ENCODE data around the gene BDNF. TPM values are rescaled to one million over a fixed set of nuclear protein-coding genes. Genes with fewer than 3 reads are reported as not detected.
A peak's percentile ranks its signal among the peaks of the same experiment; 100 is the strongest.
"Not testable (repeated sequence)": the region's sequence is repeated elsewhere in the genome, so short reads cannot be mapped to it uniquely, and the experiment has no call there.

Gene BDNF
- total RNA-seq (2014; rRNA removed), result 2.8 and 3.1 TPM in 2 replicates
- 2.0 TPM for polyA plus RNA-seq (2012)

DNA sequence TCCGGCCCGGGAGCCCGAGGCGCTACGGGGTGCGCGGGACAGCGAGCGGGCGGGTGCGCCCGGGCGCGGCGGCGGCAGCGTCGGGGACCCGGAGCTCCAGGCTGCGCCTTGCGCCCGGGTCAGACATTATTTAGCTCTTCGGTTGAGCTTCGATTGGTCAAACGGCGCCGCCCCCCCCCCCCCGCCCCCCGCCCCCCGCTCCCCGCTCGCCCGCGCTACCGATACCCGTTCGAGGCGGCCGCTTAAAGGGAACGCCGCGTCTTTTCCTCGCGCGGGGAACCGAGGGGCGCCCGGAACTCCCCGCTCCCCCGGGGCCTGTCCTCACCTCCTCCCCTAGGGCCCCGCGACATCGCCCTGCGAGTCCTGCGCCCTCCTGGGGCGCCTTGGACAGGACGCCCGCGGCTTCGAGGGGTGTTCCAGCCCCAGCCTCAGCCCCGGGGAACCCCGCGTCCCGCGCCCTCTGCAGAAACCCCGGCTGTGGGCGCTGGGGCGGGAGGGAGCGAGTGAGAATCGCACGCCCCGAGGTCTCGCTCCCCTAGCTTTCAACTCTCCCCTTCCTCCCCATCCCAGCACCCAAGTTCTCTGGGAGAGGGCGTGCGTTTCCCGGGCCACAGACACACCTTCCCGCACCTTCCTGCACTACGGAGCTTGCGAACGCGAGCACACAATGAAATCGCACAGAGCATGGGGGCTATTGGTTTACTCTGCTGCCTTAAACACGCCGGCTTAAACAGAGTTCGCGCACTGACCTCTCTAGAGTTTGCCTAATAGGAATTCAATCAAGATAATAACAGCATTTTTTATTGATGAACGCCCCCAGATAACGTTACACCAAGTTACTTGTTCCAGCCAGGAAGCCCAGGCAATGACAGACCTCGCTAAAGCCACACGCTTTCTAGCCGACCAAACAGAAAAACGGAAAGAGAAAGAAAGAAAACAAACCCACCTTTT is at the start of gene BDNF:
TSS of gene BDNF (minus strand) at position 105 of the 951 bp plus-strand sequence. CDS start 41,891 bp downstream, outside the sequence.
- DNase-seq (ENCODE audit: low read depth), result no peak

DNA sequence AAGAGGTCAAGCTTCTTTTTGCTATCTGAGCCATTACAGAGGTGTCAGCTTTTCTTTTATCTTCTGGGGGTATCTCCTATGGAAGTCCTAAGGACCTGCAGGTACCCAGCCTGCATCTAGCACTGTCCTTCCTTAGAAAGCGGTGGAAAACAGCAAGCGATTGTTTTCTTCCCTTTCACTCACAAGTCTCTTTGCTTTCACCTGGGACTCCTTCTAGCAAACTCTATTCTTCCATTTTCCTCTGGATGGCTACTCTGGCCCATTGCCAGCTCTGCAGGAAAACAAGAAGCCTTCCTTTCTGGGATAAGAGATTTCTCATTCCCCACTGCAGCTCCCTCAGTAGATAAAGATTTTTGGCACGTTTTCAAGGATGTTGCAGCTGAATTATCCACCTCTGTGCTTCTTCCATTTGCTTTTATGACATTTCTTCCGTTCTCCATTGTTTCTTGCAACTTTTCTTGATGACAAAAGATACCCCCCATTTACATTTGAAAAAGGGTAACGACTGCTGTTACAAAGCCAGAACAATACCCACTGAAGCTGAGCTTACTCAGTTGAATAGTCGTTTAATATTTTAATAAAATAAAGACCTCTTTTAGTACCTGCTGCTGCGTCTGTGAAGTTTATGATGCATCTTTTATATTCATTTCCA is 40.2 kb upstream of the BDNF start:
- DNase-seq (ENCODE audit: low read depth), result no peak

DNA sequence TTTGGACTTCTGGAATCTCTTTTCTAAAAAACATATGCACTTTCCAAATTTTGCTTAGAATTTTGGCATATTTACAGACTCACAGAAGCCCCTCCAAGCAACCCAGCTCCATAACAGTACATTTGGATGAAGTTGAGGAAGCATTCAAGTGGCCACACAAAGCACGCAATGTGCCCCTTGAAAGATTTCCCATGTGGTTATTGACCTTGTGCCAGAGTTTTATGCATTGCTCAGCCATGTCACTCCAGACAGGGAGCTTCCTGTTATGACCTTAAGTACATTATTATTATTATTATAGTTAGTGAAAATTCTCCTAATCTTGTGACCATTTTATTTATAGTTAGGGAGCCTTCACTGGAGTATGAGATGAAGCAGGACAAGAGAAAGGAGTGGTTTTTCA is 35.0 kb upstream of the BDNF start:
- no peak for DNase-seq (ENCODE audit: low read depth)

DNA sequence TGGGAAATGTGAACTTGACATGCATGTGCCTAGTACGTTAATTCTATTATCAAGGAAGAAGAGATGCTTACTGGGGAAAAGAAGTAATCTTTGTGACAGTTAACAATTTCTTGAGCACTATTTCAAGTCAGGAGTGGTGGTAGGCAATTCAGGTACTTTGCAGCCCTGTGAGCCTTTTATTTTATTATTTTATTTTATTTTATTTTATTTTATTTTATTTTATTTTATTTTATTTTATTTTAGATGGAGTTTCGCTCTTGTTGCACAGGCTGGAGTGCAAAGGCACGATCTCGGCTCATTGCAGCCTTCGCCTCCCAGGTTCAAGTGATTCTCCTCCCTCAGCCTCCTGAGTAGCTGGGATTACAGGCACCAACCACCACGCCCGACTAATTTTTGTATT is 31.5 kb upstream of the BDNF start:
- not testable (repeated sequence) for DNase-seq (ENCODE audit: low read depth)

DNA sequence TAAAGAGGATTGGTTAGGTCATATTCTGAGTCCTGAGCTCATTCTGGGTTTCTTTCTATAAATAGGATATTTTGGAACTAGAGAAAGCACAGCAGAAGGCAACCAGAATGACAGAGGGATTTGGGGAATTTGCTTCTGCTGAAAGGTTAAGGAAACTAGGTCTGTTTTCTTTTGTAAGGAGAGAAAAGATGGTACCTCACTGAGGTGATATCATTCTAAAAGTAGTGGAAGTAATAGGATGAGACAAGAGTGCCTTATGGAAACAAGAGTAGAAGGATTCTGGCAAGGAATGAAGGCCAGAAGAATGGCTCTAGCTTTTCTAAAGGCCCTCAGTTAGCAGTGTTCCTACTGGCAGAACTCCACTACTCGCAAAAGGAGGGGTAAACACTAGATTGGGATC is 26.7 kb upstream of the BDNF start:
- DNase-seq (ENCODE audit: low read depth), result no peak

DNA sequence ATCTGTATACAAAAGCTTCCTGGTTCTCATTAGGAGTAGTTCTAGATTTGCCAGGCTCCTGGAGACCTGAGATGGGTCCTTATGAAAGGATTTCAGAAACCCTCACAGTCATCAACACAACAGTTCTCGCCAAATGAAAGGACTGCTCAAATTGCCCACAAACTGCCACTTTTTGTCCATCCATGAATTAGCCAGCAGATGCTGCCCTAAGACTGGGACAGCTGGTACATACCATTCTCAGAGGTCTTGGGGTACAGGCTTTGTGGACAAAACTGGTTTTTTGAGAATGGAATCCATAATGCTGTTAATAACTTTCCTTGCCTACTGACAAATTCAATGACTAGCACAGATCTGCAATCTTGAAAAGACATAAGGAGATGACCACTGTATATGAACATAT is 23.4 kb upstream of the BDNF start:
- no peak for DNase-seq (ENCODE audit: low read depth)

DNA sequence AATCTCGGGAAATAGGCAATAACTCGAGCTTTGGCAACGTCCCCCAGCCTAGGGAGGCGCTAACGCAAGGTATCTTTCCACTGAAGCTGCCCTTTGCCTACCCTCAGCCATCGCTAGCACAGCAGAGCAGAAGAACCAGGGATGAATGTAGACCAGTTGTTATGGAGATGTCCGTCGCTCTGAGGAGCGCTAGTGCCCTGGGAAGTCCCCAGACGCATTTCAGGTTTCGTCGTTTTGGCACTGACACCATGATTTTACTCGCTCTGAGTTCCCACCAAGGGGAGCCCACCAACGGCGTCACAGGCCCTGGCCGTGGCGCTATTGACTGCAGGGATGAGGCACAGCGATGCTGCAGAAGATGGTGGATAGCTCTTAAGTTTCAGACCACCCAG is 22.7 kb upstream of the BDNF start:
- DNase-seq (ENCODE audit: low read depth), result no peak

DNA sequence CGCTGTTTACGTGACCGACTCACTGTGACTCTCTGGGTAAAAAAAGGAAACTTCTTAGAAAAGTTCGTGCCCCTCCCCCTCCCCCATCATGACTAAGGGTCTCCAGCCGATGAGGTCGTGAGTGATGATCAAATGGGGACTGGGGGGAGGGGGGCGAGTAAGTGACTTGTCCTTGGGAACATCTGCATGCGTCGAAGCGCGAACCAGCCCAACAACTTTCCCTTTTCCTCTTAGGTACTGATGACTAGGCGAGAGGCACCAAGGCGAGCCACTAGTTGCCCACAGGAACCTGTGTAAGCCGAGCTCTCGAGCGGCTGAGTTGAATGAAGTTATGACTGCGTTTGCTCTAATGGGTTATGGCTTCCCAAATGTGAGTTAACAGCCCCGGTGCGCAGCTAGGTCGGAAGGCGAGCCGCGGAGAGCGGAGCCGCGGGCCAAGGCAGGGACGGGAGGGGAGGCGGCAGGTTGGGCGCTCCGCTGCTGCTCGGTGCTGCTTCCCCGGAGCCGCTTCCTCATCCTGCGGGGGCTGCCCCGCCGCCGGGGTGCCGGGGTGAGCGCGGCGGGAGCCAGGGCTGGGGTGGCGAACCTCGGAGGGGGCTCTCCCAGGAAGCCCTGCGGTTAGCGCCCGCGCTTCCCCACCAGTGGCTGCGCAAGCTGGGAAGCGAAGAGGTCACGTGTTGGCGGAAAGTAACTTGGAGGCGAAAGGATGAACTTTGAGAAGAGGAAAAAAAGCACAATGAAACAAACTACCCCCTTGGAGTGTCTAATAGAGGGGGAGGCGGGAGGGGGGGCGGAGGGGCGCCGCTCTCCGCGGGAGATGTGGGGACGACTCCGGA is 22.1 kb upstream of the BDNF start:
- DNase-seq (ENCODE audit: low read depth), result no peak

DNA sequence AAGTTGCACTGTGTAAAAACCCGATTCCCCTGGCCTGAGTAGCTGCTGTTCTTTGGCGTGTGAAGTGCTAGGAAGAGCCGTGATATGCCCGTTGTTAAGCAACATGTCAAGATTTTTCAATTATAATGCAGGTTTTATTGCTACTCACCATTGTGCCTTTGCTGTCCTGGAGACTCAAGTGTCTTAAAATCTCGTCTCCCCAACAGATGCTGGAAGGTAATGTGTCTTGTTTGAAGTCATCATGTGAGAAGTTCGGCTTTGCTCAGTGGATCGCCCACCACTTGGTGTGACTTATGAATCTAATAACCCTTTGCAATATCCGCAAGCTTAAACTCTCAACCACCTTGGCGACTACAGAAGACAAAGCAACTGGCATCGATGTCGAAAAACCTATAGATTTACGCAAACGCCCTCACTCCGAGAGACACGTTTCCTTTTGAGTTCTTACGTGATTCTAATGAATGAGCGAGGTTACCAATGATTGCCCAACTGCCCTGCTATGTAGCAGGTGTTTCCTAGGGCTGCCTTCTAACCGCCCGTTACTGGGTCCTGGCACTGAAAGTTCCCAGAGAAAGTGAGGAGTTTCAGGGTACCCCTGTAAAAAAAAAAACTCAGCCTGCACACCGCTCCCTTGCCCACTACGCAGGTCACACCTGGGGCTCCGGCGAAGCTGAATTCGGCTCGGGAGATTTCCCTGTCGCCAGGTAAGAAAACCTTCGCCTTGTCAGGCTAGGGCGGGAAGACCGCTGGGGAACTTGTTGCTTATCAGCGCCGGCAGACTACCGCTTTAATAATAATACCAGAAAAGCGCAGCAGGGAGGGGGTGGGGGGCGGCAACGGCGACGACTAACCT is 21.2 kb upstream of the BDNF start:
- DNase-seq (ENCODE audit: low read depth), result no peak

DNA sequence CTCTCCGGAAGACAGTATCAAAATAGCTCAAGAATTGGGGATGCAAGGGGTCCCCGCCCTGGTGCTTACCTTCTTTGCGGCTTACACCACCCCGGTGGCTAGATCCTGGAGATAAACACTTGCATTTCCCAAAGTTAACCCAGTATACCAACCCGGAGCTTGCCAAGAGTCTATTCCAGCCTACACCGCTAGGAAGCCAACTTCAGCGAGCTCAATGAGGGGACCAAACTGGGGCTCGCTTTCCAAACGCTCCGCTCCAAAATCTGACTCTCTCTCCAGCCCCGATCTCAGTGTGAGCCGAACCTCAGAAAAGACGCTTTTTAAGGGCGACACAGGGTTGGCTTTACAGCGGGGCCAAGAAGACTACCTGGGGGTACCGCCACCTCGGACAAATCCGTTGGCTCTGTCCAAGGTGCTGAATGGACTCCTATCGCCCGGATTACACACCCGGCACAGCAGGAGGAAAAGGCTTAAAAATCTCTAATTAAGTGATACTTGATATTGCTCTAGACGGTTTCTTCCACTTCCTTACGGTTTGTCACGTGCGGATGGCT is 20.1 kb upstream of the BDNF start:
- peak; percentile 45 for DNase-seq (ENCODE audit: low read depth)

DNA sequence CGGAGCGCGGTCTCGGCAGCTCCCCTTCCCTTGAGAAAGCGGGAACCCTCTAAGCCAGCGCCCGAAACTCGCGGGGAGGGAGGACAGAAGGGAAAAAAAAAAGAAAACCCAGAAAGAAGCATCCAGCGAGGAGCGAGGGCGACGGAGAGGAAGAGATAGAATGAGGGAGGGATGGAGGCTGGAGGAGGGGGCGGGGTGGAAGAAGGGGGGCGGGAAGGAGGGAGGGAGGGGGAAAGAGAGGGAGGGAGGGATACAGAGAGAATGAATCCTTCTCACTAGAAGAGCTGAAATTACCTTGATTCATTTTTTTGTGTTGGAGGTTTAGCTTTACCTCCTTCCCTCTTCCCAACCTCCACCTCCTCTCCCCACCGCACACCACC is 19.3 kb upstream of the BDNF start:
- DNase-seq (ENCODE audit: low read depth), result no peak

DNA sequence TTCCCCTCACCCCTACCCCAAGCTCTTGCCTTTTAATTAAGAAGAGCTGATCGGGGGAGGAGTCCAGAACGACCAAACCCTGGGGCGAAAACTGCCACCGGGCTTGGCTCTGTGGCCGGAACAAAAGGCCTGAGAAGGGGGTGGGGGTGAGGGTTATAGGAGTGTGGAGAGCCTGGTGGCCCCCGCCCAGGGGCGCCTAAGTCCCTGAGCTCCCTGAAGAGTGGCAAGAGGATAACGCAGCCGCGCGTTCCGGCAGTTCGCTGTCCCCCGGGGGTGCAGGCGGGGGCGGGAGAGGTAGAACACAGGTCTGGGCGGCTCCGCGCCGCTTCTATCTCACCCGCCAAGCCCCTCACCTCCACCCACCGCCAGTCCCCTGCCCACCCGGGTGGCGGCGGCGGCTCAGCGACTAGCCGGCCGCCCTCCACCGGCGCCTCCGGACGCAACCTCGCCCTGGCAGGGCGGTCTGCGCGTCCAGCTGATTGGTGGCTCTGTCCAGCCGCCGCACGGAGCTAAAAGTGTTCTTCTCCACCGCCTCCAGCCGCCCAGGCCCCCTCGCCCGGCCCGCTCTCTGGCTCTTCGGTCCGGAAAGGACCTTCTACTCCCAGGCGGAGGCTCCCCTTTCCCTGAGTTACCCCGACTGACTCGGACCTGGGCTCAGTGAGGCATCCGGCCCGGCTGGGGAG is 18.7 kb upstream of the BDNF start:
- DNase-seq (ENCODE audit: low read depth), result no peak

DNA sequence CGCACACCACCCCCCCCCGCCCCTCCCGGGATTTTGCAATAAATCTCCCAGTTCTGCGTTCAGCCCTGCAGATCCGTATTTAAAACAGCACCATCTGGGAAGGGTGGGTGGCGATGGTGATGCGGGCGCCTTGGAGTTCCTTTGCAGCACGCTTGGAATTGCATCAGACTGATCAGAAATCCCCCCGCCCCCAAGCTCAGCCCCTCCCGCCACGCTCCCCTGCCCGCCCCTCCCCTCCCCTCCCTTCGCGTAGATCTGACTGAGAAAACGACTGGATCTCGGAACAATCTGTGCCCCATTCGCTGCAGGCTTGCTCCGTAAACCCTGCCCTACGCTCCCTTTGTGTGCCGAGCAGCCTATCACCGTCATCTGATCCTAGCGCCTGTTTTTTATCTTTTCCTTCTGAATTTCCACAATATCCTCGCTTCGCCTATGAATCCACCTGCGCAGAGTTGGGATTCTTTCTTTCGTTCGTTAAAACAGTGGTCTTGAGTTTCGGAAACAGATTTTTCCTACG is 18.1 kb upstream of the BDNF start:
- peak; percentile 77 for DNase-seq (ENCODE audit: low read depth)

DNA sequence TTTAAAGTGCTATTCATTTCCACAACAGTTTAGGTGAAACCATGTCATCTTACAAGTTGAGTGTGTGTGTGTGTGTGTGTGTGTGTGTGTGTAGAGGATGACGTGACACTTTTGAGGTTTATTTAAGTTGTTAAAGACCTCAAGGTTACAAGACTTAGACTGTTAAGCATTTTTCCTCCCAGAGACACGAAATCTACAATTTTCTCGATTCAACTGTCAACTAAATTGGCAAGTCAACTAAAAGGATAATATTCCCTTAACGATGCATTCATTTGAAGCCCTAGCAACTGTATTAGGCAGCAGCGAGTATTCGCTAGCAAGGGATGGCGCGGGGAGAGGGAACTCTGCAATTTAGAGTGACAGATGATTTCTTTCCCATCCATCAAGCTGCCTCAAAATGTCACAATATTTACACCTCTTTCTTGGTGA is 17.6 kb upstream of the BDNF start:
- DNase-seq (ENCODE audit: low read depth), result no peak

DNA sequence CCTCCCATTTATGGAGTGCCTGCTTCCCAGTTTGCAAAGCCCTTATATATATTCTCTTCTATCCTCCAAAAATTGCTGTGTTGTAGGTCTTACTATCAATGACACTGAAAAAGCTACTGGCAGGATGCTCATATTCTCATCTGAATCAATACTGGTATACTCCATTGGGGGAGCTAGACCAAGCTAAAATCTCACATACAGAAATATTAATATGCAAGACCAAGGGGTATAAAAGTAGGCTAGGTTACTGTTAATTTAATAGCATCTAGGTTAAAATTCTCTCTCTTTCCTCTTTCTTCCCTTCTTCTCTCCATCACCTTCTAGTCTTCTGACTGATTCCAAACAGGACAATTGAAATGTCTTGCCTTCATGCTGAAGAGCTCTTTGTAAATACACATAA is 17.1 kb upstream of the BDNF start:
- no peak for DNase-seq (ENCODE audit: low read depth)

DNA sequence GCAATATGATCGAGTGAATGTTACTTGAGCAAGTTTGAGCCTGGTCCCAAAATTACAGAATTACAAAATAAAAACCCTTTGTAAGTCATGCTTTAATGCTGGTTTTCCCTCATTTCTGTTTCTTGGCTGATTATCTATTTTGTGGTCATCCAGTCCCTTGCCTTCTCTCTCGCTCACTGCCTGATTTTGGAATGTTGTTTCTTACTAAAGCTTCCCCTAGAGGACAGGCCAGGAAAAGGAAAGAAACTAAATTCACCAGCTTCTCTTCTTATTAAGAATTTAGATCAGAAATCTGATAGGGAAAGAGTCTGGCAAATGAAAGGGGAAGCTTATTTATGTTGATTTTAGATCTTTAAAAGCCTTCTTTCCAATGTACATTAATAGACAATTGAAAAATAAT is 16.6 kb upstream of the BDNF start:
- no peak for DNase-seq (ENCODE audit: low read depth)

DNA sequence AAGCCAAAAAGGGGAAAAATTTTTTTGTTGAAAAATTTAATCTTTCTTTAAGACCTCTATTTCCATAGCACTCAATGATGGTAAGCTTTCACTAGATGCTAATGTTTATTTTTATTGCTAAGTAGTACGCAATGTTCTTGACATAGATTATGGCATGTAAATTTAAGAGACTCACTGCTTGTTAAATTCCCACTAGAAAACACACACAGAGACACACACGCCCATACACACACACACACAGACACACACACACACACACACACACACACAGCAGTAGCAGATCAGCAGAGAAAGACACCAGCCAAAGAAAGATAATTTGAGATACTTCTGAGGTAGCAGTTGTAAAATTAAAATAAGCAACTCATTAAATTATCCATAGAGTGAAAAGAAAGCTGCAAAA is 16.0 kb upstream of the BDNF start:
- no peak for DNase-seq (ENCODE audit: low read depth)

DNA sequence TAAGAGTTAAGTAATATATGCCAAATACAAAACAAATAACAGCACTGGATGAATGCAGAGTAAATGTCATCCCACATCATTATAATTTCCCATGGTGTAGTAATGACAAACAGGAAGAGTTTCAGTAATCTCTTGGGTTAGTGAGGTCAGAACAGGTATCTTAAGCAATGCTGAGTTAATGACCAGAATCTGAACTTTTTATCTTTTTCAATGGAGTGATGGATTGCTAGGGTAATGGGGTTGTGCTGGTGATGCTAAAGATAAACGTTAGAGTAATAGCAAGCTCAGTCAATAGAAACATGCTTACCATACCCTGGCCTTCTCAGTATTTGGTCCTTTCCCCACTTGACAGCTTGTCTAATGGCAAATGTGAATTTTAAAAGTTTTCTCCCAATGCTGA is 11.5 kb upstream of the BDNF start:
- DNase-seq (ENCODE audit: low read depth), result no peak

DNA sequence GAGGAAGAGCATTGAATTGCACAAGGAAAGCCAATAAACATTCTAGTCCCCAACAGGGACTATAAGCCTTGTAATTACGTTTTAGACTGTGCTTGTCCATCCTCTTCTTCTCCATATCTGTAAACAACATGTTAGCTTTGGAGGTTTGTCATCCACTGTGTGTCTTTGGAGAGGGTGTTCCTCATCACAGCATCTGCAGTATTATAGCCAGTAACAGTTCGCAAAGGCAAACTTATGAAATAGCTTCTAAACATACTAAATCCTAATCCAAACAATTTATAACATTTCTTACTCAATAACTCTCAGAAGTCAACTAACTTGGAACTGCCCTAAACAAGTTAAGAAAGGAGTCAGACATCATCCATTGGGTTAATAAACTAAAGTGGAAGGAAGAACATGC is 10.3 kb upstream of the BDNF start:
- no peak for DNase-seq (ENCODE audit: low read depth)

DNA sequence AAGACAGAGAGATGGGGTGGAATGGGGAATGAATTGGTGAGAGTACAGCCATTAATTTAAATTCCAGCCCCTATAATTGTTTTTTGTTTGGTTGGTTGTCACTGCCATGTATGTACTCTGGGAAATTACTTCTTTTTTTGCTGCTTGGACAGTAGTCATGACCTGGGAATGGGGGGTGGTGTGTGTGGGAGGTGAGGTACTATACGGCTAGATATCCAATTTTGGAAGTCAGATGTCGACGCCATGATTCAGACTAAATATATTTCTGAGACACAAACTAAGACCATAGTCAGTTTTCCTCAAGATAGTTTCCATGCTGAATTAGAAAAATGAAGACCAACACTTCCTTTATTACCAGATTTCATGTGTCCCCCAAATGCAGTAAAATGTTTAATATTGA is 7.4 kb upstream of the BDNF start:
- no peak for DNase-seq (ENCODE audit: low read depth)

Data from LHCN-M2 (cell line).